NCI-H446 treated with DMSO at 0.1 percent for 48 hours (cell line): ENCODE measurements around the gene BCLAF3.

Source experiments
- DNase-seq: peaks from one replicate; lab custom pipeline; 2025; lab: John Stamatoyannopoulos, UW

Gene BCLAF3

DNA sequence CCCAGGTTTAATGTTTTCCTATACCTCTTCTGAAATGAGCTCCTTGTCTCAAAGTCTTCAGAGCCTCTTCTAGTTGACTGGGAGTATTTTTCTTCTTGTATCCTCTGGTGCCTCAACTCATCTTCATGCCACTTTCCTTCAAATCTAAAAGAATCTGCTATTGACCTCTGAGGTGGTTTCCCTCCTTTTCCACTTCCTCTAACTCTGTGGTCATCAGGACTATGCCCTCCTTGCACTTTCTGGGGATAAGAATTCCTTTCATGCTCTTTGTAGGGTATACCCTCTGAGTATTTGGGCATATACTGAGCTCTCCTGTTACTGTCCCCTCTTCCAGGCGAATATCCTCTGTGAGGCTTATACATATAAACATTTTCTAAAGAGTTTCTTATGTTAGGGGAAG is 24.8 kb downstream of the BCLAF3 start:
- no peak for DNase-seq

DNA sequence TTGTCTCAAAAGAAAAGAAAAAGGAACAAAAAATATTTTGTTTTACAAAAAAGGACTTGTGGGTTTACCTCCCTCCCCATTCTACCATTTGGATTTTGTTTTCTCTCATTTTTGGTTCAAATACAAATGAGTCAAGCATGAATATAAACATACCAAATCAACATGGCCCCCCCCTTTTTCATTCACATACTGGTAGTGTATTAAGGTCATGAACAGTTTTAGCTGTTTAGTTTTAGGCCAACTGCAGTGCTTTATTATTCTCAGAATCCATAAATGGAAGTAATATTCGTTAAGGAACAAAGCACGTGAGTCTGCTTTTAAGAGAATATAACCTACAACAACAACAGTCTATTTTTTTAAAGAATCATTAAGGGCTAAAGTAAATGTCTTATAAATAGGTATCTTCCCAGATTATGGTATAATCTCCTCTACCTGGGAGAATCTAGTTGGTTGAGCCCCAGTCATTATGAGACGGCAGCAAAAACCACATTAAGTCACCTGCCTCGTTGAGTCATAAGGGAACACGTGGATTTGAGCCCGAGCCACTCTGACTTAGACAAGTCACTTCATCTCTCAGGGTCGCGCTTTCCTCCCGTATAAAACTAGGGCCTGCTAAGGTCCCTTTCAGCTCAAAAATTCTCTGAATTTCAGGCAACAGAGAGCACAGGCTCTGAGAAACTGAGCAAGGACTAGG is 26.7 kb downstream of the BCLAF3 start:
- no peak for DNase-seq

DNA sequence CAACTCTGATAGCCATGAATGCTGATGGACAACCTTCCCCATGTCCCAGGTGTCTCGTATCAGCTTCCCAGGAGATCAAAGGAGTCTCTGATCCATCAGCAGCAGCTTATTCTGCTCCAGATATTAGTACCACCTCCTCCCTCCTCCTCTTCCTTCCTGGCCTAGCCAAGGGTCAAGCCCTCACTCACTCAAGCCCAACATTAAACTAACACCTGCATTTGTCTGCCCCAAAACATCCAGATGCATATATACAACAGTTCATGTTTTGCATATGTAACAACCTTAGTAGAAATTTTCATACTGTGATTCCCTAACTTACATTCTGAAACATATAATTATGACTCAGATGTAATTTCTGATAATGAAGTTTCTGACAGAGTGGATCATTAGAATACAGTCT is 29.9 kb downstream of the BCLAF3 start:
- no peak for DNase-seq

GRCh38 chrX:19958552-19959486 is 32.0 kb downstream of the BCLAF3 start:
- no peak for DNase-seq

DNA sequence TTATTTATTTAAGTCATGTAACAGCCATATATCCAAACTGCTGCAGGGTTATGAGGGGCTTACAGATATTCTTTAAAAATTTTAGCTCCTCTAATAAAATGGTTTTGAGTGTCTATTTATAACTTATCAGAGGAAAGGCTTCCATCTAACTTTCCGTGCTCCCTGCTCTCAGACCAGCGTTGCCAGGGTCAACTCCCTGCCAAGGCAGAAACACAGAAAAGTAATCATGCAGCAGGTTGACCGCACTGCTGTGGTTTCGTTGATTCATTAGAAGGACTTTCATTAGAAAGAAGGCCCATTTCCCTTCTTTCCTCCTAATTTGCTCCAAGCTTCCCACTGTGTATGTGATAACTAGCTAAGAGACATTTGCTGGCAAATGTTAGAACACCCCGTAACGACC is 33.9 kb downstream of the BCLAF3 start:
- DNase-seq = no peak

DNA sequence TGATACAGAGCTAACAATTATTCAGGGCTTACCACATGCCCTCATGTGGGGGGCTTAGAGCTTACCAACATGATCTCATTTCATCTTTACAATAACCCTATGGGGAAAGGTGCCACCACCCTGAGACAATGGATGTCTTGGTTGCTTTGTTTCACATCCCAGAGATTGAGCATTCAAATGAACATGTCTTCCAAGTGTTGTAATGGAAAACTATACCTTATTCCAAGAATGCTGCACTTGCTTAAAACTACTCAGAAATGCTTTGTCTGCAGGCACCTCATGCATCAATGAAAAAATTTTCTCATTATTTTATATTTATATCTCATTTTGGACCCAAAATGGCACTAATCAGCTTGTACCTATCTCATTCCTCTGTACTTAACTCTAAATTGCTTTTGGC is 34.6 kb downstream of the BCLAF3 start:
- no peak for DNase-seq

- no peak for DNase-seq
These were observed 35.6 kb downstream of the BCLAF3 start for GRCh38 chrX:19955306-19955705.

DNA sequence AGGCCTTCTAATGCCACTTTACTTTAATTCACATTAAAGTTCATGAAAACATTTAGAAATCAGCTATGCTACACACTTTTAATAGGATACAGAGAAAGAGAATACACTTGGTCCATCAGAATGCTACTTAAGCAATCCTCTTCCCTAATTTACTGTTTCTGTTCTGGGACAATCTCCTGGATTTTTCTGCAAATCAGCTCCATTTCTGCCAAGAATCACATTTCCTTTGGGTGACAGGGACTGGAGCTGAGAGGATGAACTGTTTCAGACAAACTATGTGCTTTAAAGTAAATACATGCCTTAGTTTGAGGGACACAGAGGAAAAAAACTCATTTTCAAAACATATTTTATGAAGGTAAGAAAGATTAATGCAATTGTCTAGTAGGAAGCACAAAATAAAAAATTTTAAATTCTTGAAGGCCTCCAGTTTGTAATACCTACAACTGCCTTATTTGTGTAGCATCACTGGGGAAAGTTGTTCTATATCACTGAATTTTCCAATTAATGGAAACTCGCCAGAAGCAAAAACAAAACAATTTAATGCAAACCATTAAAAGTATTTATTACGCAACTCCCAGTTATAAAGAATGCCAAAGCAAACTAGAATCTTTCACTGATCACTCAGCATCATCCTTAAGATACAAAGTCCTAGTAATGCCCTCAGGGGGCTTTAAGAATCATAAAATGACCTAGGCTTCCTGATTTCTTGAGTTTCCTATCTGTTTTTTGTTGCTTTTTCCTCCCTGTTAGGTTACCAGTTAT is 36.3 kb downstream of the BCLAF3 start:
- no peak for DNase-seq

DNA sequence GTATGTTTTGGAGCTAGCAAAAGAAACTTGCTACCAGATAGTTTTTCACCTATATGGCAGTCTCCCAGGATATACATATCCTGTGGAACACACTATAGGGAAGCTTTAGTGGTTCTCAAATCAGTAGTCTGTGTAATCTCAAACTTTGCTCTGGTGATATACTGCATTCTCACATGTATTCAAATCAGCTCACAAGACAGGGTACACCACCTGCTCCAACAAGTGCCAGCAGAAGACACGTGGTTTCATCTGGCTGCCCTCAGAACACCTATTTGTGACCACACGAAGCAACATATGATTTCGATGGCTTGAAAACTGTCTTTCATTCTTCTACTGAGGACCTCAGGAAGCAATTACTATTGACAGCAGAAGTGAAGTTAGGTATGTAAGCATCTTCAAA is 37.7 kb downstream of the BCLAF3 start:
- DNase-seq = no peak

- no peak for DNase-seq
These were observed 41.5 kb downstream of the BCLAF3 start for GRCh38 chrX:19949340-19949739.

GRCh38 chrX:19947612-19948011 is 43.2 kb downstream of the BCLAF3 start:
- DNase-seq = no peak
